Uterus (tissue), 4 donors: ENCODE measurements around the gene SUCLG2. TPM values are rescaled to one million over a fixed set of nuclear protein-coding genes. Genes with fewer than 3 reads are reported as not detected.

Experiments
- DNase-seq, 2 donors: peaks; one replicate each; pipeline ENCODE4 v3.0.0-alpha.2; 2019 to 2020
- H3K27ac ChIP-seq, 2 donors: fragments of 200-600 bp; sonication (generic); 1 replicate in 1 of 2; 2 replicates in 1 of 2; pipeline ENCODE4 v1.5.1; 2016 to 2018
- H3K27me3 ChIP-seq, 2 donors: fragments of 200-600 bp; sonication (generic); one replicate each; pipeline ENCODE4 v1.5.1; 2018 to 2019; ENCODE audit warnings: control low read depth in 1 of 2
- H3K36me3 ChIP-seq, 2 donors: fragments of 200-600 bp; sonication (generic); one replicate each; pipeline ENCODE4 v1.5.1; 2019; ENCODE audit warnings: control low read depth in 1 of 2
- H3K4me1 ChIP-seq, 2 donors: fragments of 200-600 bp; sonication (generic); one replicate each; pipeline ENCODE4 v1.5.1; 2018 to 2019; ENCODE audit warnings: control low read depth in 1 of 2
- H3K4me3 ChIP-seq, 2 donors: fragments of 200-600 bp; sonication (generic); 1 replicate in 1 of 2; 2 replicates in 1 of 2; pipeline ENCODE4 v1.5.1; 2018 to 2019; ENCODE audit warnings: mild to moderate bottlenecking in 1 of 2
- H3K9me3 ChIP-seq, 2 donors: fragments of 200-600 bp; sonication (generic); one replicate each; pipeline ENCODE4 v1.5.1; 2019; ENCODE audit warnings: control low read depth in 1 of 2
- CTCF ChIP-seq, 4 experiments: fragments of 200-600 bp in 2 of 4; fragments of 450-650 bp in 2 of 4; sonication (generic) in 2 of 4; IDR thresholded peaks; one replicate each; pipeline ENCODE4 v1.5.1; 2016 to 2019; ENCODE audit warnings: antibody characterized with exemption in 4 of 4, mild to moderate bottlenecking in 2 of 4, moderate library complexity in 1 of 4
- POLR2A ChIP-seq, 2 donors: fragments of 450-650 bp; IDR thresholded peaks; one replicate each; pipeline ENCODE4 v1.6.1; 2016; ENCODE audit warnings: antibody characterized with exemption in 2 of 2, mild to moderate bottlenecking in 1 of 2, moderate library complexity in 1 of 2
- intact Hi-C: fragments of 100-400 bp; cut with DNase I; formaldehyde crosslinking; loops from one replicate; pipeline ENCODE4 v1.15.1; 2023; ENCODE audit warnings: low total_unique reads
- total RNA-seq, 4 donors: library from RNA; depleted of rRNA in 3 of 4; stranded (reverse); fragments of >200 nt in 3 of 4; gene quantifications; one replicate each; pipeline versions ENCODE4 v1.1.0 to v1.2.4, GENCODE V29; 2014 to 2023
- donor health status: DM: yes; HTN: yes; CAD: no.

SUCLG2 gene
- total RNA-seq, 4 donors from 2014 or later: 30.5 to 77.0 (median 45.2) TPM

GRCh38 chr3:67561667-67562394 is 92.6 kb downstream of the SUCLG2 start:
- no peaks in the 10 kb centered on the region for H3K9me3 ChIP-seq
- TF ChIP-seq POLR2A (IDR thresholded peaks at IDR 0.05) (no peak), CTCF (IDR thresholded peaks at IDR 0.05) (no peak)
- no peaks in the 10 kb centered on the region for H3K36me3 ChIP-seq
- no peaks in the 10 kb centered on the region for H3K27me3 ChIP-seq
- intact Hi-C loops: no loop called here
- no peak for DNase-seq
- H3K4me1 ChIP-seq: no peaks in the 10 kb centered on the region
- no peak overlapping the region for H3K4me3 ChIP-seq
- H3K27ac ChIP-seq: no peak overlapping the region

GRCh38 chr3:67561266-67561665 is 93.1 kb downstream of the SUCLG2 start:
- H3K36me3 ChIP-seq: no peaks in the 10 kb centered on the region
- no peak overlapping the region for H3K27ac ChIP-seq
- intact Hi-C loops: no loop called here
- TF ChIP-seq CTCF (IDR thresholded peaks at IDR 0.05): no peak
- no peak for TF ChIP-seq POLR2A (IDR thresholded peaks at IDR 0.05)
- no peaks in the 10 kb centered on the region for H3K4me1 ChIP-seq
- H3K27me3 ChIP-seq: no peaks in the 10 kb centered on the region
- DNase-seq: no peak
- no peak overlapping the region for H3K4me3 ChIP-seq
- H3K9me3 ChIP-seq: no peaks in the 10 kb centered on the region

- H3K4me3 ChIP-seq: no peak overlapping the region
- no peak overlapping the region for H3K27ac ChIP-seq
- no peaks in the 10 kb centered on the region for H3K9me3 ChIP-seq
- intact Hi-C loops: no loop called here
- no peaks in the 10 kb centered on the region for H3K4me1 ChIP-seq
- no peaks in the 10 kb centered on the region for H3K36me3 ChIP-seq
- TF ChIP-seq CTCF (IDR thresholded peaks at IDR 0.05) (no peak), POLR2A (IDR thresholded peaks at IDR 0.05) (no peak)
- no peaks in the 10 kb centered on the region for H3K27me3 ChIP-seq
- DNase-seq: no peak
Observed at GRCh38 chr3:67559029-67559605, 95.3 kb downstream of the SUCLG2 start.

- no peaks in the 10 kb centered on the region for H3K9me3 ChIP-seq
- H3K36me3 ChIP-seq: no peaks in the 10 kb centered on the region
- DNase-seq: peak; percentile 20 to 25
- no peaks in the 10 kb centered on the region for H3K4me1 ChIP-seq
- no peaks in the 10 kb centered on the region for H3K27me3 ChIP-seq
- TF ChIP-seq CTCF (IDR thresholded peaks at IDR 0.05) (no peak), POLR2A (IDR thresholded peaks at IDR 0.05) (no peak)
- intact Hi-C loops: no loop called here
- no peak overlapping the region for H3K4me3 ChIP-seq
- no peak overlapping the region for H3K27ac ChIP-seq
Observed at GRCh38 chr3:67558426-67558825, 96.0 kb downstream of the SUCLG2 start.

GRCh38 chr3:67557848-67558355 is 96.5 kb downstream of the SUCLG2 start:
- no peak for DNase-seq
- Histone ChIP-seq H3K27ac (no peak overlapping the region), H3K4me3 (no peak overlapping the region), H3K36me3 (no peaks in the 10 kb centered on the region), H3K9me3 (no peaks in the 10 kb centered on the region), H3K4me1 (no peaks in the 10 kb centered on the region), H3K27me3 (no peaks in the 10 kb centered on the region)
- no peak for TF ChIP-seq POLR2A (IDR thresholded peaks at IDR 0.05)
- intact Hi-C loops: no loop called here
